GM12872 (cell line): Measurements from ENCODE around the gene IFIT3.

Experiments
- CTCF ChIP-seq: IDR thresholded peaks from 3 replicates; pipeline ENCODE4 v1.5.1; 2011; ENCODE audit warnings: low read depth, mild to moderate bottlenecking, low read length, moderate library complexity; ENCODE audit not compliant: insufficient read depth

IFIT3 gene

GRCh38 chr10:89327803-89328441 lies at the start of gene IFIT3:
Gene IFIT3 (plus strand): TSS chr10:89327997. CDS start chr10:89328074, 77 bp downstream.
- TF ChIP-seq CTCF: no peak

- TF ChIP-seq CTCF: no peak
These were observed 49.7 kb upstream of the IFIT3 start for GRCh38 chr10:89278034-89278535.

DNA sequence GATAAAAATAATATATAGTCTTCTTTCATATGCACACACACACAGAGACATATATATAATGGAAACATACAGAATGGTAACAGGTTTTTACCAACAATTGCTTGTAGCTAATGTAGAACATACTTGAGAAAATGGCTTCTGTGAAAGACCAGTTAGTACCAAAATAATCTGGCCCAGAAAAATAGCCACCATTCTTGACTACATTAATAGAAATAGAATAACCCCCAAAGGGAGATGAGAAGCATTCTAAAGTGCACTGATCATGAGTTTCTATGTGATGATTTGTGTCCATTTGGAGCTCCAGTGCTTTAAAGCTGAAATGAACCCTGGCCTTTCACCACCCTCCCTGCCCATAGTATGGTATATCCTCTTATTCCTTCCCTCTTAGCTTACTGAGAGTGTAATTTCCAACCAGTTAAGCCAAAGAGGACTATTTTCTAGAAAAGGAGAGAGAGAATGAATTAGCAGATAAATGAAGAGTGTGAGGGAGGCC lies 48.9 kb upstream of the IFIT3 start:
- no peak for TF ChIP-seq CTCF

DNA sequence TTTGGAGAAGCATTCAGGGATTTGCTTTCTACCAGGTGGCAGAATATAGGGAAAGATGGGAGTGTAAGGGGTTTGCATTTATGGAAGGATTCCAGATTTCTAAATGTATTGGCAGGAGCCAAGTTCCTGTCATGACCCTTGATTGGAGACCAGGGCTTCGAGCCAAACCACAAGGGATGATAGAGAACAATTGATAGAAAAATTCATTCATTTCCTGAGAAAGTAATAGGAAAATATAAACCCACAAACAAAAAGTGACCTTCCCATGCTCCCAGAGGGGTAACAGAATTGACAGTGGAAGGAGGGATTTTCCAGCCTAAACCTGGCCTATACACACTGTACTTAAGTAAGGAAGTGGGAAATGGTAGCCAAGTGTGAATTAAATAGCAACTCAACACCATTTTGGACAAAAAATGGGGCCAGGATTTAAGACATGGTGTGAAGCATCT lies 48.4 kb upstream of the IFIT3 start:
- TF ChIP-seq CTCF: no peak

GRCh38 chr10:89280508-89280907 lies 47.3 kb upstream of the IFIT3 start:
- no peak for TF ChIP-seq CTCF

GRCh38 chr10:89281606-89282395 lies 46.0 kb upstream of the IFIT3 start:
- no peak for TF ChIP-seq CTCF
